Fibroblast of pulmonary artery (primary cell): Measurements from ENCODE around the gene TSC22D1.

Experiments used
- DNase-seq: peaks from one replicate; pipeline ENCODE4 v3.0.0-alpha.2; 2010; ENCODE audit warnings: low read depth
- H3K4me3 ChIP-seq: replicated peaks from 2 replicates; pipeline ENCODE4 v1.5.1; 2011; ENCODE audit warnings: low read depth, mild to moderate bottlenecking, control low read depth, low read length, moderate library complexity
- TF ChIP-seq, protein P1 (sequence below): IDR thresholded peaks from 2 replicates; pipeline ENCODE4 v1.5.1; 2011; ENCODE audit warnings: mild to moderate bottlenecking, control low read depth, low read length, inconsistent platforms; ENCODE audit errors: missing control alignments

TSC22D1 gene

DNA sequence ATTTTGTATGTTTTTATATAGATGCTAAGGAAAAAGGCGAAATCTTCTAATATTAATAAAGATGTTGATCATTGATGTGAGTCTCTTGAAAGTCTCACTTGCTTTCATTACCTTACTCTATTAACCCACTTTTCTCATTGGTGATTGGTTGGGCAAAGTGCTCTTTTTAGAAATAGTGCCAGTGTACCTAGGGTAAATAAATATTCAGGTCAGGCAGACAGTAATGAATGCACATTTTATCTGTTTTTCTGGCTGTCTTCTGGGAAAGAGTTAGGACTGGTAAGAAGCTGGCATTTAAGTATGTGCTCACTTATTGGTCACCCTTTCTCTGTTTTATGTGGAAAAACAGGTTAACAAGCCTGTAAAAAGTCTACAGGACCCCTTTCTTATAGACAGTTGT lies 191.4 kb downstream of the TSC22D1 start:
- no peak overlapping the region for H3K4me3 ChIP-seq
- DNase-seq: no peak
- TF ChIP-seq, protein P1, sequence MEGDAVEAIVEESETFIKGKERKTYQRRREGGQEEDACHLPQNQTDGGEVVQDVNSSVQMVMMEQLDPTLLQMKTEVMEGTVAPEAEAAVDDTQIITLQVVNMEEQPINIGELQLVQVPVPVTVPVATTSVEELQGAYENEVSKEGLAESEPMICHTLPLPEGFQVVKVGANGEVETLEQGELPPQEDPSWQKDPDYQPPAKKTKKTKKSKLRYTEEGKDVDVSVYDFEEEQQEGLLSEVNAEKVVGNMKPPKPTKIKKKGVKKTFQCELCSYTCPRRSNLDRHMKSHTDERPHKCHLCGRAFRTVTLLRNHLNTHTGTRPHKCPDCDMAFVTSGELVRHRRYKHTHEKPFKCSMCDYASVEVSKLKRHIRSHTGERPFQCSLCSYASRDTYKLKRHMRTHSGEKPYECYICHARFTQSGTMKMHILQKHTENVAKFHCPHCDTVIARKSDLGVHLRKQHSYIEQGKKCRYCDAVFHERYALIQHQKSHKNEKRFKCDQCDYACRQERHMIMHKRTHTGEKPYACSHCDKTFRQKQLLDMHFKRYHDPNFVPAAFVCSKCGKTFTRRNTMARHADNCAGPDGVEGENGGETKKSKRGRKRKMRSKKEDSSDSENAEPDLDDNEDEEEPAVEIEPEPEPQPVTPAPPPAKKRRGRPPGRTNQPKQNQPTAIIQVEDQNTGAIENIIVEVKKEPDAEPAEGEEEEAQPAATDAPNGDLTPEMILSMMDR: no peak

DNA sequence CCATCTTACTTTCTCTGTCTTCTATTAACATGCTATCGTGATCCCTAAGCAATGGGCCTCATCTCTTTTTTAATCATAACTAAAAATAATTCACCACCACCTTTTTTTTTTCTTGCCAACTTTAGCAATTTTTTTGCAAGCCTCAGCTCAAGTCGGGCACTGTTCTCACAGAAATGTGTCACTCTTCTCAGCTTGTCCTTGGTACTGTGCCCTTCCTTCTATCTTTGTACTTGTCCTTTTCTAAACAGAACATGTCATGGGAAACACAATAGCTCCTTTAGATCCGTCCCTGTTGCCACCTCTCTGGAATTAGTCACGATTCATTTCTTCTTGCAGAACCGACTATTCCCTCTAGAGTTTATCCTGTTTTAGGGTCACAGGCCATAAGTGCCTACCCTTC lies 192.2 kb downstream of the TSC22D1 start:
- no peak overlapping the region for H3K4me3 ChIP-seq
- TF ChIP-seq, protein P1: no peak
- no peak for DNase-seq

DNA sequence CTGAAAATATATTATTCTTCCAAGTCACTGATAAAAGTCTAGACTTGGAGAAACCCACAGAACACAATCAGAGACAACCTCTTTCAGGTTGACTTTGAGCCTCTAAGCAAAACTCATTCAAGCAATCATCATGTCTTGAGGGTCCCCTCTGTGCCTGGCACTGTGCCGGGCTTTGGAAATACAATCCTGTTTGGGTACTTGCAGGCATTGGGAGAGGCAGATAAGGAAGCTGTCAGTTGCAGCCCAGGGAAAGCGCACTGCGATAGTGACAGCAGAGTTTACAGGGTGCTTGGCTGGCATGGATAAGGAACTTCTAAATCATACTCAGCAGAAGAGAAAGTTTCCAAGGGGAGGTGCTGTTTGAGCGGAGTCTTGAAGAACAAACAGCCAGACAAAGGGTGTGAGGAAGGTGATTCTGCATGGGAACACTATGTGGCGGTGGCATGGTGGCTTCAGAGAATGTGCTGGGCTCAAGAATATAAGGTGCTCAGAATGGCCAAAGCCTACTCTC lies 193.4 kb downstream of the TSC22D1 start:
- TF ChIP-seq, protein P1: no peak
- H3K4me3 ChIP-seq: no peak overlapping the region
- no peak for DNase-seq
